Omental fat pad (tissue), 4 donors: ENCODE measurements around the gene GGA3. TPM values are rescaled to one million over a fixed set of nuclear protein-coding genes. Genes with fewer than 3 reads are reported as not detected.

Experiments used
- ATAC-seq: fragments of 150-250 bp; one replicate; pipeline ENCODE4 v1.9.1; 2016; ENCODE audit warnings: mild to moderate bottlenecking, moderate library complexity; ENCODE audit not compliant: low FRiP score
- DNase-seq: peaks from one replicate; pipeline ENCODE4 v3.0.0-alpha.2; 2019; ENCODE audit warnings: low spot score
- total RNA-seq, 4 donors: library from RNA; depleted of rRNA; stranded (reverse); fragments of >200 nt; gene quantifications; one replicate each; pipeline ENCODE4 v1.1.0, GENCODE V29; 2016
- TF ChIP-seq, protein P1 (sequence below), 3 donors: fragments of 450-650 bp; IDR thresholded peaks; one replicate each; pipeline ENCODE4 v1.5.1; 2016 to 2017; ENCODE audit warnings: antibody characterized with exemption in 3 of 3, mild to moderate bottlenecking in 3 of 3, moderate library complexity in 2 of 3

Gene GGA3, protein sequence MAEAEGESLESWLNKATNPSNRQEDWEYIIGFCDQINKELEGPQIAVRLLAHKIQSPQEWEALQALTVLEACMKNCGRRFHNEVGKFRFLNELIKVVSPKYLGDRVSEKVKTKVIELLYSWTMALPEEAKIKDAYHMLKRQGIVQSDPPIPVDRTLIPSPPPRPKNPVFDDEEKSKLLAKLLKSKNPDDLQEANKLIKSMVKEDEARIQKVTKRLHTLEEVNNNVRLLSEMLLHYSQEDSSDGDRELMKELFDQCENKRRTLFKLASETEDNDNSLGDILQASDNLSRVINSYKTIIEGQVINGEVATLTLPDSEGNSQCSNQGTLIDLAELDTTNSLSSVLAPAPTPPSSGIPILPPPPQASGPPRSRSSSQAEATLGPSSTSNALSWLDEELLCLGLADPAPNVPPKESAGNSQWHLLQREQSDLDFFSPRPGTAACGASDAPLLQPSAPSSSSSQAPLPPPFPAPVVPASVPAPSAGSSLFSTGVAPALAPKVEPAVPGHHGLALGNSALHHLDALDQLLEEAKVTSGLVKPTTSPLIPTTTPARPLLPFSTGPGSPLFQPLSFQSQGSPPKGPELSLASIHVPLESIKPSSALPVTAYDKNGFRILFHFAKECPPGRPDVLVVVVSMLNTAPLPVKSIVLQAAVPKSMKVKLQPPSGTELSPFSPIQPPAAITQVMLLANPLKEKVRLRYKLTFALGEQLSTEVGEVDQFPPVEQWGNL
- 10 to 100 TPM; 22.3 to 36.3 (median 30.5) TPM for total RNA-seq

DNA sequence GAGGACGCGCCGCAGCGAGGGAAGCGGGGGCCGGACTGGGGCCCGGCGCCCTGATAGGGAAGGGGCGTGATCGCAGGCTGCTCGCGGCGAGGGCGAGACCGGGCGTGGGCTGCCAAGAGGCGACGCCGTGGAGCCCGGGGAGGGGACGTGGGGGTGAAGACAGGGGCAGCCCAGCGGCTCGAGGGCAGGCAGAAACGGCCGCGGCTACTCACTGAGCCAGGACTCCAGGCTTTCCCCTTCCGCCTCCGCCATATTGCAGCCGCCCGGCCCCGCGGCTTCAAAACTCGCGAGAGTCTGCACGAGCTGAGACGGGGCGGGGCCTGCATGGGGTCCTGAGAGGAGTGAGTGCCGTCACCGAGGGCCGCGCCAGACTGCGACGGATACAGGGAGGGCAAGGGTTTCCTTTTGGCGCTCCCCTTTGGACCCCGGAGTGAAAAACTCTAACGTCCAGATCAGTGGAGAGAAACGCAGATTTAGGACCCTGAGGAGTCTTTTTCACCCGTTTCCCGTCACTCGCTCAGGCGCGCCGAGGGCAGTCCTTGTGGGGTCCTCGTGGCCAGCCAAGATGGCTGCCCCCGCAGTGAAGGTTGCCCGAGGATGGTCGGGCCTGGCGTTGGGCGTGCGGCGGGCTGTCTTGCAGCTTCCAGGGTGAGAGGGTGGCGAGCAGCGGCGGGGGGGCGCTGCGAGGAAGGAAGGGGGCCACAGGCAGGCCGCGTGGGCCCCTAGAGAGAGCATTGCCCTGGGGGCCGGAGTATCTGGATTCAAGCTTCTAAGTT is at the start of gene GGA3, which contains the start of gene MRPS7:
TSS of gene GGA3 (minus strand) at position 271 of the 776 bp plus-strand sequence. CDS start at position 252, 19 bp downstream.
TSS of gene MRPS7 (plus strand) at position 544 of the 776 bp plus-strand sequence. CDS start at position 566, 22 bp downstream.
- ATAC-seq: peak; percentile 90
- DNase-seq: peak; percentile 87
- TF ChIP-seq, protein P1, sequence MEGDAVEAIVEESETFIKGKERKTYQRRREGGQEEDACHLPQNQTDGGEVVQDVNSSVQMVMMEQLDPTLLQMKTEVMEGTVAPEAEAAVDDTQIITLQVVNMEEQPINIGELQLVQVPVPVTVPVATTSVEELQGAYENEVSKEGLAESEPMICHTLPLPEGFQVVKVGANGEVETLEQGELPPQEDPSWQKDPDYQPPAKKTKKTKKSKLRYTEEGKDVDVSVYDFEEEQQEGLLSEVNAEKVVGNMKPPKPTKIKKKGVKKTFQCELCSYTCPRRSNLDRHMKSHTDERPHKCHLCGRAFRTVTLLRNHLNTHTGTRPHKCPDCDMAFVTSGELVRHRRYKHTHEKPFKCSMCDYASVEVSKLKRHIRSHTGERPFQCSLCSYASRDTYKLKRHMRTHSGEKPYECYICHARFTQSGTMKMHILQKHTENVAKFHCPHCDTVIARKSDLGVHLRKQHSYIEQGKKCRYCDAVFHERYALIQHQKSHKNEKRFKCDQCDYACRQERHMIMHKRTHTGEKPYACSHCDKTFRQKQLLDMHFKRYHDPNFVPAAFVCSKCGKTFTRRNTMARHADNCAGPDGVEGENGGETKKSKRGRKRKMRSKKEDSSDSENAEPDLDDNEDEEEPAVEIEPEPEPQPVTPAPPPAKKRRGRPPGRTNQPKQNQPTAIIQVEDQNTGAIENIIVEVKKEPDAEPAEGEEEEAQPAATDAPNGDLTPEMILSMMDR (IDR thresholded peaks at IDR 0.05): no peak

DNA sequence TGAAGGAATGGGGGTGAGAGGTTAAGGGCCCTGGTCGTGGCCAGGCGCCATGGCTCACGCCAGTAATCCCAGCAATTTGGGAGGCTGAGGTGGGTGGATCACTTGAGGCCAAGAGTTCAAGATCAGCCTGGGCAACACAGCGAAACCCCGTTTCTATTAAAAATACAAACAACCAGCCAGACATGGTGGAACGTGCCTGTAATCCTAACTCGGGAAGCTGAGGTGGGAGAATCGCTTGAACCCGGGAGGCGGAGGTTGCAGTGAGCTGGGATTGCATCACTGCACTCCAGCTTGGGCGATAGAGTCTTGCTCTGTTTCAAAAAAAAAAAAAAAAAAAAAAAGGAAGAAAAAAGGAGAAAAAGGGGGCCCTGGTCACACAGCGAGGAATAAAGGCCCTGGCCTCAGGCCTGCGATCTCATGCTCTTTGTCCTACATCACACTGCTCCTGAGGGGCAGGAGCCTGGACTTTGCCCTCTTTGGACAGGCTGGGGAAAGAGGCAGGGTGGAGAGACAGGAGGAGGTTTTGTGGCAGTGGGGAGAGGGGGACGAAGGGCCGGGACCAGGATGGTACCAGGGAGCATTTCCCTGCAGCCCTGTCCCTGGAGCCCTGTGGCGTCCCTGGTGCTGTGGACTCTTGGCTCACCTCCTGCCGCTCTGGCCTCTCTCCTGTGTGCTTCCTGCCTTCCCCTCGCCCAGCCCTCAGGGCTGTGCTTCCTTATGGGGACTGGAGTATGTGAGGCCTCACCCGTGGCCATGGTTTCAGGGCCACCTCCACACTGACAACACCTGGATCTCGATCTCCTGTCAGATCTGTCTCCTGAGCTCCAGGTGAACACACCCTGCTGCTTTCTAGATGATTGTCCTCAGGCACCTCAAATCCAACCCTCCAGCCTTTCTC is 47.6 kb upstream of the GGA3 start:
- ATAC-seq (no peak), DNase-seq (no peak)
- TF ChIP-seq, protein P1 (IDR thresholded peaks at IDR 0.05): no peak

DNA sequence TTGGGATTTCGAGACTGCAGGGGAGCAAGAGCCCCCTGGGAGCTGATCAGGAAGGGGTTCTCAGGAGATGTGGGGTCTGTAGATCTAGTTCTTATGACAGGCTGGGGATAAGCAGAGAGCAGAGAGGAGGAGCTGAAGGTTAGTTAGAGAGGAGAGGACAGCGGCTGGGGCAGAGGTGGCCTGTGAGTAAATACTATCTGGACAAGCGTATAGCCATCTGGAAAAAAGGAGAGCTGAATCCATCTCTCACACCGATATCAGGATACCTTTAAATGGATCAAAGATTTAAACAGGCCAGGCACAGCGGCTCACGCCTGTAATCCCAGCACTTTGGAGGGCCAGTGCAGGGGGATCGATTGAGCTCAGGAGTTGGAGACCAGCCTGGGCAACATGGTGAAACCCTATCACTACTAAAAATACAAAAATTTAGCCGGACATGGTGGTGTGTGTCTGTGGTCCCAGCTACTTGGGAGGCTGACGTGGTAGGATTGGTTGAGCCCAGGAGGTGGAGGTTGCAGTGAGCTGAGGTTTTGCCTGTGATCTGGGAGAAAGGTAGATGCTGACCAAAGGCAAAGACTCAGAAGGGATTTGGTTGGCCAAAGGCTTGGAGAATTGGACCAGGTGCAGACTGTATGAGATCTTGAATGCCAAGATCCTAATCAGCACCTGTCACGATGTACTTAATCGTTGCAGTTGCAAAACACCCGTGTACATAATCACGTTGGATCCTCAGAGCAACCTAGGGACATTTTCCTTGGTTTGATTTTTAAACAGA is 46.7 kb upstream of the GGA3 start:
- ATAC-seq (no peak), DNase-seq (no peak)
- TF ChIP-seq, protein P1 (IDR thresholded peaks at IDR 0.05): no peak

DNA sequence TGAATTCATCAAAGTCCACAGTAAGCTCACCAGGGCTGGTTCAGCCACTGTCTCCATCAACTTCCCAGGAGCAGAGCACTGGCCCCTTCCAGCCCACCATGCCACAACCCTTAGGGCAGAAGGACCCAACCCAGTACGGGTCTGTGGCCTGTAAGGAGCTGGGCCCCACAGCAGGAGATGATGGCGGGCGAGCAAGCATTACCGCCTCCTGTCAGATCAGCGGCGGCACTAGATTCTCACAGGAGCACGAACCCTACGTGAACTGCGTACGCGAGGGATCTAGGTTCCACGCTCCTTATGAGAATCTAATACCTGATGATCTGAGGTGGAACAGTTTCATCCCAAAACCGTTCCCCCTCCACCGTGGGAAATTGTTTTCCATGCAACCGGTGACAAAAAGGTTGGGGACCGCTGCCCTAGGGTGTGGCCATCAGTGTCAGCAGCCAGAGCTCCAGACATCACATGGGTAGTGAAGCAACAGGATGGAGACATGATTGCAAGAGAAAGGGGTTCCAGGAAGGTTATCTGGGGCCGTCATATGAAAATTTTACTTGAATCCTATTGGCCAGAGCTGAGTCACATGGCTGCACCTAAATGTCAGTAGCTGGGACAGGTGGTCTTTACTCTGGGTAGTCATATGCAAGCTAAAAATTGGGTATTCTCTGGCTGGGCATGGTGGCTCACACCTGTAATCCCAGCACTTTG is 40.2 kb upstream of the GGA3 start:
- DNase-seq: no peak
- TF ChIP-seq, protein P1 (IDR thresholded peaks at IDR 0.05): no peak
- ATAC-seq: peak; percentile 31

DNA sequence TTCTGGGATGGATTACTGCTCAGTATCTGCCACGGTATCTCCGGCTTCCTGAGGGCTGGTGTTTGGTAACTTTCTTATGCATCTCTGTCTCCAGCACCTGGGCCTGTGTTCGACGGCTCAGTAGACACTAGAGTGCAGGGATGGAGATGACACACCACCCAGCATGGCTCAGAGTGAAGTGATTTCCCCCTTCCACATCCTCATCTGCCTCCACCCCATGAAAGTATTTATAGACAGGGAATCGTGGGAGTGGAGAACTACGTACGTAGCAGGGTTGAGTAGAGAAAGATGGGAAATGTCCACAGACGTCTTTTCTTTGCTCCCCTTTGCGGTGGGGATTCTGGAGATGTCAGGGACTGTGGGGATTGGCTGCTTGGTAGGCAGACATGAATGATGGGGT is 39.6 kb upstream of the GGA3 start:
- ATAC-seq (peak; percentile 34), DNase-seq (no peak)
- TF ChIP-seq, protein P1 (IDR thresholded peaks at IDR 0.05): no peak
